GM19351 (cell line): ENCODE data around the gene SLC16A12.
"Not testable (repeated sequence)": the region's sequence is repeated elsewhere in the genome, so short reads cannot be mapped to it uniquely, and the experiment has no call there.

Experiments
- ATAC-seq: cut with Tn5 transposase; IDR thresholded peaks from one replicate; pipeline ENCODE4 v1.9.1; 2021; ENCODE audit warnings: mild to moderate bottlenecking, moderate library complexity; ENCODE audit not compliant: unreplicated experiment

Gene SLC16A12

DNA sequence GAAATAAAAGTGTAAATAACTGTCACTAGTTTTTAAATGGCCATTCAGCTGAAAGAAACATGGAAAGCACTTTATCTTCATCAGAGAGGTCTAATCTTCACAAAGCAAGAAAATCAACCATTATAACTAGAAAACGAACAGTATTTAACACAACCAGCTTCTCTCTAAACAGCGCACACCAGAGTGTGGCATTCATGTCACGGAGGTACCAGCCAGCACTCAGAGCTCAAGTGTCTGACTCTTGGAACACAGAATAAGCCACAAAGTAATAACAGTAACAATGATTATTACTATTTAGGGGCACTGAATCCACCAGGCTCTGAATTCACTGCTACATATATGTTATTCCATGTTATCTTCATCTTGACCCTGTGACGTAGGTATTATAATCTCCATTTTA is 60.9 kb downstream of the SLC16A12 start:
- ATAC-seq: no peak

DNA sequence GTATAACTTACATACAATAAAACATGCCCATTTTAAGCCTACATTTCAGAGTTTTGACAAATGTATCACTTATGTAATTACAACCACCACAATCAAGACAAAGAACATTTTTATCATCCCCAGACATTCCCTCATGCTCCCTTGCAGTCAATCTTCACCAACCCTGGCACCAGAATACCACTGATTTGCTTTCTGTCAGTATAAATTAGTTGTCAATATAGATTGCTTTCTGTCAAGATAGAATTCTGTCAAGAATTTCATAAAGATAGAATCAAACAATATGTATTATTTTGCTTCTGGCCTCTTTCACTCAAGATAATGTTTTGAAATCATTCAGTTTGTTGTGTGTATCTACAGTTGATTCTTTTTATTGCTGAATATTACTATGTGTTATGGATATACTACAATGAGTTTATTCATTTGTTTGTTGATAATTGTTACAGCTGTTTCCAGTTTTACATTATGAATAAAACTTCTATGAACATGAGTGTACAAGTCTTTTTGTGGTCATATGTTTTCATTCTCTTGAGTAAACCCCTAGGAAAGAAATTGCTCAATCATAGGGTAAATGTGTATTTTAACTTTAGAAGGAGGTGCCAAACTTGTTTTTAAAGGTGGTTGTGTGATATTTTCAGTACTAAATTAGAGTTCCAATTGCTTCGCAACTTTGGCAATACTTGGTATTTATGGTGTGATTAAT is 64.1 kb downstream of the SLC16A12 start:
- no peak for ATAC-seq

DNA sequence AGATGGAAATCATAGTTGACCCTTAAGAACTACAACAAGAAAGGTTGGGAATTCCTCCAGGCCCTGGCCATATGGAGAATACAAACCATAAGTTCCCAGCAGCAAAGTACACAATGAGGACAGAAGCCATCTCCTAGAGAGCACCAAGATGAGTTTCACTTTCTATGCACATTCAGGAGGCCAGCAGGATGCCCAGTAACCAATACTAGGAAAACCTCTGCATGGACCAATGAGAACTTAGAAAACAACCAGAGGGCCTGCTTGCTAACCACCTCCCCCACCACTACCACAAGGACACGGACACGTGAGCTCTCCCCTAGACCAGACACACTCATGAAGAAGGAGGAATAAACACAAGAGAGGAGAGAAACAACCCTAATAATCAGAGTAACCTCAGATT is 64.8 kb downstream of the SLC16A12 start:
- no peak for ATAC-seq

DNA sequence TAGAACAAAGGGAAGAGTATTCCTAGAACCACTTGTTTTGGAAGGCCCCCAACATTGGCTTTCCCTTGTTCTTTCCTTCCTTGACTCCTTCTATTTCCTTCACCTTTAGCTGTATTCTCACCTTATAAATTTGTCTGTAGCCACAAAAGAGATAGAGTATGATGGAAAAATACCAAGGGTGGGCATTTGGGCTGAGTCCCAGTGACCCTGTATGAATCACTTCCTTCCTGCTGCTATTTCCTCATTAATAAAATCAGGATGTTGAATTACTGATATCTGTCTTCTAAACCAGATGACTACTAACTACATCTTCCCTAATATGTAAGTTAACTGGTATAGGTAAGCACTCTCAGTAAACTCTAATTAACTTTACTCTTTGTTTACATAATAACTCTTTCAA is 65.9 kb downstream of the SLC16A12 start:
- no peak for ATAC-seq

DNA sequence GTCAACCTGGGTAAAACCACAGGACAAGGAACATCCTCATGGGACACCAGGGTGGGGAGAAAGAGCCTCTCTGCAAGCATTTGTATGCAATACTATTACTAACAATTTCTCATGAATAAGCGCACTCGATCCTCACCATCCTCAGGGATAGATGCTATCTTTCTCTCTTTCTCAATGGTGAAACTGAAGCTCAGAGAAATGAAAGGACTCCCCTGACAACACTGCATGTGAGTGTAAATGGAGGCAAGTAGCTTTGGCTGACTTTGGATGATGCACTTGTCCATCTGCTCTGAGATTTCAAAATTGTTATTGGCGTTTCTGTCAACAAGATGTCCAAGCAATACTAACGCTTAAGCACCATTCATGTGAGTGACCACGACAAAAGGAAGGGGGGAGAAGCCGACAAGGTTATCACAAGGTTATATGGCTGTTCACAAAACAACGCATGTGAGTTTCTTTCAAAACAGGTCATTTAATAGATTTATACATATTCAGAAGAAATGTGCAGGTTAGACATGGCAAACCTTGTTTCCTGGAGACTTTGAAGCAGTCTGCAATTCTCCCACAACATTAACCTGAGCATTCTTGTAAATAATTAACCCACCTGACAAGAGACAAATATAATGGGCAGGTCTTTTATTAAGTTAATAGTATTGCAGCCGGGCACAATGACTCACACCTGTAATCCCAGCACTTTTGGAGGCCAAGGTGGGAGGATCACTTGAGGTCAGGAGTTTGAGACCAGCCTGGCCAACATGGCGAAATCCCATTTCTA is 67.0 kb downstream of the SLC16A12 start:
- ATAC-seq: no peak

DNA sequence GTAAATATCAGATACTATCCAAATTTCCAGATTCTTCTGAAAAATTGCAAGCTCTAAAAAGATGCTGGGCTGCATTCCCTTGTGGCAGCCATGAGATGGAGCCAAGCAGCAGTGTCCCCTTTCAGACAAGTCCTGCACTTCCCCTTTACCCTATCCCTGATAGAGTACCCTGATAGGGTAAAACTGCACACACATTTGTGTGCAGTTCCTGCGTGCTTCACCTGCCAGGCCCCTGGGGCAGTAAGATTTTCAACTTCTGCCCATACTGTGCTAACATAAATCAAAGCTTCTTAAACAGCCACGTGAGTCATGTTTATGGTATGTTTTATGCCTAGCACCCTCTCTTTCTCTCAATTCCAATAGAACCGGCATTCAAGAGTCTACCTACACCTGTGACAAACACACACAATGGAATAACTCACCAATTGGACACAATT is 68.8 kb downstream of the SLC16A12 start:
- ATAC-seq: no peak

DNA sequence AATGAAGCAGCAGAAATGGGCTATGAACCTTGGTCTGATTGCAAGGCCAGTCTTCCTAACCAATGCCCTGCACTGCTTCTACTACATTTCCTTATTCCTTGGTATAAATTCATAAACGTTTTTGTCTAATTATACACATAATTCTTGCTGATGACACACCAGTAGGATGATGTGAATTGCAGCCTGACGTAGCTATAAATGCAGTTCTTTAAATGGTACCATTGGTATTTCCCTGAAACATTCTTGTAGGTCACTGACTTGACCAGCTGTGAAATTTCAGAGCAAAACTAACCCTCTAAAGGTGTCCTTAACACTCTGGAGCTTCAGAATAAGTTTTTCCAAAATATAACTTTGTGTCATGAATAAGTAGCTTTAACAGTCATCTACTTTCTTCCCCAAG is 70.2 kb downstream of the SLC16A12 start:
- ATAC-seq: no peak

DNA sequence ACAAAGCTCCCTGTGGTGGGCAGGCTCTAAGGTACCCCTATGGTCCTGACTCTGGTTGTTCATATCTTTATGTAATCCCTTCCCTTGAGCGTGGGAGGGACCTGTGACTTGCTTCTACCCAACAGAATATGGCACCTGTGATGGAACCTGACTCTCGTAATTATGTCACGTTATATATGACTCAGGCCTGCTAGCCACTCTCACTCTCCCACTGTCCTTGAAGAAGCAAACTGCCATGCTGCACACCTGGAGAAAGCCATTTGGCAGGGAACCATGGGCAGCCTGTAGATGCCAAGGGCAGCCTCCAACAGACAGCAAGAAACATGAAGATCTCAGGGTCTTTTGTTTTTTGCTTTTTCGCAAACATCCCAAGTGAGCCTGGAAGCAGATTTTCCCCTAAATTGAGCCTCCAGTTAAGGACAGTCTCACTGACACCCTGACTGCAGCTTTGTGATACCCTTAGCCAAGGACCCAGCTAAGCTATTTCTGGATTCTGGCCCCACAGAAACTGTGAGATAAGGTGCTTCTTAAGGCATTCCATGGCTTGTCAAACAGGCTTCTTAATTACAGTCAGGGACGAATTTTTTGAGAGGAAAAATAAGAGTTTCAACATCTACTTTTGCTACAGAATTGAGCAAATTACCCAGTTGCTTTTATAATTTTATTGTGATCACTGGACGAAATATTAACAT is 71.4 kb downstream of the SLC16A12 start:
- no peak for ATAC-seq

DNA sequence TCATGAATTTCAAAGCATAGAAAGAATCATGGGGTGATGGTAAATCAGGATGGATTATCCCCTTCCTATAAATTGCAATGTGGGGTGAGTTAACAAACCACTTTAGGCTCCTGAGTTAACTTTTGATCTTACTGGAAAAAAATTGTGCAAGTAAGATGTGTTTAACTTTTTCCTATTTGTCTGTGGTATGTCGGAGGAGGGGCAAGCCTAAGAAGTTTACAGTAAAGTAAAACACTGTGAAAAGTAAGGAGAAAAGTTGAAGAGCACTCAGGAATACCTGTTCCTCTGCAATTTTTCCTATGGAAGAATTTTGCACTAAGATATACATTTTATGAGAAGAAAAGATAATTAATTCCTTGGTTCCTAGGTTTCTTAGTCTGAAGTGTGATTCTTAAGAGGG is 76.6 kb downstream of the SLC16A12 start:
- no peak for ATAC-seq

DNA sequence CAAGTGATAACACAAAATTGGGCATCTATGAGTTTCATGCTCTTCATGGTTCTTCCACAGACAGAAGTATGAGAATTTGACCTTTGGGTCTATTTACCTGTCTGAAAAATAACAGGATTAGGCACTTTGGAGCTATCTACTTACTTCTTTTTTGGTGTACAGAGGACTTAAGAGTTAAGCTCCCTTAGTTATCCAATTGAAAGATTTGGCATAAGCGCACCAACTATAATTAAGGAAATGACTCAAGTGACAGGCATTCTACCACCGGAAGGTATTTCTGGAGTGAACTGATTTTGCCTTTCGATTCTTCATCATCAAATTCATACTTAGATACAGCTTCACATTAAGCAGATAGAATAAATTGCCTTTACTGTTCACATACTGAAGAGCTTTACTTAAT is 77.1 kb downstream of the SLC16A12 start:
- ATAC-seq: no peak

DNA sequence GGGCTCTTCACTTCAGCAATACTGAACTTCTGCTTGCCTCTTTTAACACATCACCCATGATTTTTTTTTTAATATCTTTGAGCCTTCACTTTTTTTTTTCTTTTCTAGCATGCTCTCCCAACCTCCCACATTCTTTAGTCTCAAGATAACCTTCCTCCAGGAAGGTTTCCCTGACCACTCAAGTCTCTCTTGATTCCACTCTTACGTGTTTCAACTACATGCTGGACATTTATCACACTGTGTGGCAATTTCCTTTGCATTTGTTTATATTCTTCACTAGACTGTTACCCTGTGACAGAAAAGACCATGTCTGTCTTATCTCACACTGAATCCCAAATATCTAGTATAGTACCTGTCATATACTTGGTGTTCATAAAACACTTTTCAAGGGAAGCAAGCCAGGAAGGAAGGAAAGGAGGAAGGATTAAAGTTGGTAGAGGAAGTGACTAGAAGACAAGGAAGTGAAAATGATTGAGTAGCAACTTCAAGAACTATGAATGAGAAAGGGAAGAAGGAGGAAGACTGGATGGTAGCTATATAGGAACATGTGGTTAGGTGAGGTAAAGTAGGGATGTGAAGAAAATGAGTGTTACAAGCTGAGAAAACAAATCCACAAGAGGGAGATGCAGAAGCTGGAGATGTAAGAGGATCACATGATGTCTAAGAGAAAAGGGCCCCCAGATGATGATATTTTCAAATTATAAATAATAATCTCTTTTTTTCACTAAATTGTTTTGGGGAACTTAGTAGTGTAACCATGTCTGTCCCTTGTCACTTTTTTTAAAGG is 80.6 kb downstream of the SLC16A12 start:
- ATAC-seq: no peak

DNA sequence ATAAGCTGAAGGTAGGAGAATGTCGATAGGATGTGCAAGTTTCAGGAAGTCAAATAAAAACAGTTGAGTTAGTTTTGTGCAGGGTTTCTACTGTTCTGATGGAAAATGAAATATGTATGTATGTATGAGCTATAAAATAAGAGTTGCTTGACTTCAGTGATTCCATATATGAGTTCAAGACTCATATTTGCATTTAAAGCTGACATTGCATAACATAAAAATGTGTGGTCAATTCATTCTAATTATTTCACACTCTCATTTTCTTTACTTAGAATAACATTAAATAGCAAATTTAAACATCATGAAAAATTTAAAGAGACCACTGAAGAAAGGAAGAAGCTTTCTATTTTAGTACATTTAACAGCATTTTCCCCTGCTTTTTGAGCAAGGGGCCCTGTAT is 83.2 kb downstream of the SLC16A12 start:
- no peak for ATAC-seq

DNA sequence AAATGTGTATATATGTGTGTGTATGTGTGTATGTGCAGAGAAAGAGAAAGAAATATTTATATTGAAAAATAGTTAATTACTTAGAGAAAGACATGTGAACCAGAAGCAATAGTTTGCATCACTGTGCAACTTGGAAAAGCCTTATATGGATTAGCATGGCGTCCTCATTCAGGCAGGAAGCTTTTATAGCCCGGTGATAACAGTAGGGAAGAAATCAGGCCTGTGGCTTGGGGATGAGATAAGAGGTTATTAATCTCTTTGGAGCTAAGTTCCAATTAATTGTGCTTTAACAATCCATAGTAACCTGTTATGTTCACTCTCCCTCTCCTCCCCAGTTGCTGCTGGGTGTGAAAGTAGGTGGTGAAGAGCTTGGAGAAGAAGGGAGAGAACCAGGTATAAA is 84.5 kb downstream of the SLC16A12 start:
- no peak for ATAC-seq

DNA sequence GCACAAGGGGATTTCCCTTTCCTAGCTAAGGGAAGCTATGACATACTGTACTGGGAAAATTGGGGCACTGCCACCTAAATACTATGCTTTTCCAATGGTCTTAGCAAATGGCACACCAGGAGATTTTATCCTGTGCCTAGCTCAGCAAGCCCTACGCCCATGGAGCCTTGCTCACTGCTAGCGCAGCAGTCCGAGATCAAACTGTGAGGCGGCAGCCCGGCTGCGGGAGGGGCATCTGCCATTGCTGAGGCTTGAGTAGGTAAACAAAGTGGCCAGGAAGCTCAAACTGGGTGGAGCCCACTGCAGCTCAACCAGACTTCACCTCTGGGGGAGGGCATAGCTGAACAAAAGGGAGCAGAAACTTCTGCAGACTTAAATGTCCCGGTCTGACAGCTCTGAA is 90.6 kb downstream of the SLC16A12 start:
- not testable (repeated sequence) for ATAC-seq

DNA sequence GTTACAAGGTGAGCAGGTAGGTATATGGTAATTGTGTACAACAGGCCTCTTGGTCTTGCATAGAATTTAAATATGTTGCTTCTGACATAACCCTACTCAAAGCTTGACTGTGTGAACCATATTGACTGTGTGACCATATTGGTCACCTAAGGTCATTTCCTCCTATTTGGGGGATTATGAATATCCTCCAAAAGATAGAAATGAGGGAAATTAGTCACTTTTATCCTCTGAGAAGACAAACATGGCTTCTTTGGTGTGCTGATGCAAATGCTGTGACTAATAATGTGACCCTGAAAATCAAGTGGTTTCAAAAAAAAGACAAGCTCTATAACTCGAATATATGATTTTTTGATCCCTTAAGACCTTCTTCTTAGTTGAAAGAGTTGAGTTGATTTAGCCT is 93.1 kb downstream of the SLC16A12 start:
- no peak for ATAC-seq

DNA sequence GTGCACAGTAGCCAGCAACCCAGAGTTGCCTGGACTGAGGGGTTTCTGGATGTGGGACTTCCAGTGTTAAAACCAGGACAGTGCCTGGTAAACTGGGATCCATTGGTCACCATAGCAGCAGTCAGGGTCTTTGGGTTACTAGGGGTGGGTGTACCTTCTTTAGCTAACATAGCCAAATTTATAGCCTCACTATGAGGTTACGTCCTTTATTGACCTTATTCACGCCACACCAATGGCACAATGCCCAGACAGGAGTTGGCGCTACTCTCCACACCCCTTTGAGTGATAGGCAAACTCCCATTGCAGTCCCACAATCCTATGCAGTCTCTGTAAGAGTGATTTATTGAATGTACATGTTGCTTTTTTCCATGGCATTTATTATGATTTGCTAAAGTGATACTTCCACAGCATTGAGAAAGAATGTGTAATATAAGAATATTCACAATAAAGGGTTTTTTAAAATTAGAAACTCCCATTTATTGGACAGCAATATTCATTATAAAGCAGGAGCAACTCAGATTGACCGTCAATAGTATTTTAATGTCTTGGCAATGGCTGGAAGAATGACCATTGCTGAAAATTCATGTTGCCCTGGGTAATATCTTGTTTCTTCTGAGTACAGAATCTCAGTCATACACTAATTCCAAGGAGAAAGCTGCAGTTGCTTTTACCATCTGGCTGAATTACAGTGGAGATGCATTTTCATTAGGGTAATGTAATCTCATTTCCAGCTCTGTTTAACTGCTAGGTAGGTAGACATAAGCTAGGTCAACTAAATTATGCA is 95.0 kb downstream of the SLC16A12 start:
- no peak for ATAC-seq

DNA sequence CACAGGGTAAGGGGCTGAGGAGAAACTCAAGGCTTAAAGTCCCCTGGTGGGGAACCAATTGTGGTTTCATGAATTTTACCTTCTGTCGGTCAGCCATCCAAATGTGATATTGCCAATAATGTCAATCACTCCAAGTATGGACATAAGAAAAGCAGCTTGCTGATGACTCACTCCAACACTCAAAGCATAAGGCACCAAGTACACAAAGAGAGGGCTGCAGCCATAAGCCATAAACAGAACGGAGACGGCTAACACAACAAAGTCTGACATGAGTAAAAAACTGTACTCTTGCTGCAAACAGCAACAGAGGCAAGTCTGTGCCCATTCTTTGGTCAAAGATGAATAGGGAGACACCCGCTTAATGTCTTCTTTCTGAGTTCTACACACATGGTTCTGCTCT is 96.9 kb downstream of the SLC16A12 start:
- no peak for ATAC-seq

DNA sequence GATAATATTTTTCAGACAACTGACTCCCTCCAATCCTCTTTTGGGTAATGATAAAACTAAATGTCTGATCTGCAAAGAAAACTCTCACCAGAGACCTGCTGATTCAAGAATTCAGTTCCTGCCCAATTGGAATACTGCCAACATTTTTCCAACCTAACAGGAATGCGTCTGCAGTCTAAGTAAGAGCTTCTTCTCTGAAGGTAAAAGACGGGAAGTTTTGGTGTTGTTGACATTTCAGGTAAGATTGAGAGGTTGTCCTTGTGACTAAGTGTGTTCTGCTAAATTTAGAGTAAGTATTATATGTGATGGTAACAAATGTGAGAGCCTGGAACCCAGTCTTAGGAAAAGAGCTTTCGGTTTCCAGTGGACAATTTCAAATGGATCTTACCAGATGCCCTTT is 103.4 kb downstream of the SLC16A12 start:
- ATAC-seq: no peak

DNA sequence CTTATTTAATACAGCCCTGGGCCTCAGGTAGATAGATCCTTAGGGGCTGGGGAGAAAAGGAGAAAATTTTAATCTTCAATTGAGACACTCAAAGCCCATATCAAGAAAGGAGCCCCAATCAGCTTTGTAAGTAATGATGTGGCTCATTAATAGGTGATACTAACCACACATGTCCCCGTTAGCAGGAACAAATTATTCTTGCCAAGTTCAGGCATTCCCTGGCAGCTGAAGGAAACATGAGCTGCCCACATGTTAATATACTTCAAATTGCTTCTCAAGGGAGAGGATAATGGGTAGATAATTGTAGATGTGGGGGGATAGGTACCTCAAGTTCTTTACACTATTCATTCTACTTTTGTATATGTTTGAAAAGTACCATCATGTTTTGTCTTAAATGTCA is 106.5 kb downstream of the SLC16A12 start:
- ATAC-seq: no peak

DNA sequence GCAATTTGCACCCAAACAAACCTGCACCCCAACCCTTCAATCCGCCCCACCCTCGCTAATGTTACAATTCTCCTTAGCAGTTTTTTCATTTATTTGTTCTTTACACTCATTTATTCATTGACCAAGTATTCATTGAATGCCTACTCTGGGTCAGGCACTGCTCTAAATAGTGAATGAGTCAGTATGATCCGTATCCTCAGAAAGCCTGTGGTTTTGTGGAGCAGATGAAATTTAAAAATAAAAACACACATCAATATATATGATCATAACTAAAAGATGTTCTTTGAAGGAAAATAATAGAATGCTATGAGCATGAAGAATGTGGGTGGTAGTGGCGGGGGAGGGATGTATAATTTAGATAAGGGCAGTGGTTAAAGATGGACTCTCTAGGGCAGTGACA is 107.8 kb downstream of the SLC16A12 start:
- no peak for ATAC-seq
